ENCODE measurements around the gene GALNT1.

GALNT1 gene

DNA sequence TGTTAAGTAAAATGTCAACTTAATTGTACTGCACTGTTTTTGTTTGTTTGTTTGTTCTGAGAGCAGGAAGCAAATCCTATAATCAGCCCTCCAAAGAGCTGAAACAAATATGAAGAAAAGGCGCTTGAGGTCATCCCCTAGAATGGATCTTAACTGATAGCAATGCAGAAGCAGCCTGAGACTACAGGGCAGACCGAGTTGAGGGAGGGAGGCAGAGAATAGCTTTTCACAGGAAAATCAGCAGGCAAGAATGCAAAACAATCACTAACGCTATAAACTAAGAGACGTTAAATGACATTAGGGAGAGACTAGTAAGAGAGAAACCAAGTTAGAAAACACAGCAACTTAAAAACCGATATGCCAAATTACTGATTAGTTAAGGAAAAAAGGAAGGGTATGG lies 37.2 kb downstream of the GALNT1 start:
- DNase-seq (ENCODE audit: low read depth) = no peak

DNA sequence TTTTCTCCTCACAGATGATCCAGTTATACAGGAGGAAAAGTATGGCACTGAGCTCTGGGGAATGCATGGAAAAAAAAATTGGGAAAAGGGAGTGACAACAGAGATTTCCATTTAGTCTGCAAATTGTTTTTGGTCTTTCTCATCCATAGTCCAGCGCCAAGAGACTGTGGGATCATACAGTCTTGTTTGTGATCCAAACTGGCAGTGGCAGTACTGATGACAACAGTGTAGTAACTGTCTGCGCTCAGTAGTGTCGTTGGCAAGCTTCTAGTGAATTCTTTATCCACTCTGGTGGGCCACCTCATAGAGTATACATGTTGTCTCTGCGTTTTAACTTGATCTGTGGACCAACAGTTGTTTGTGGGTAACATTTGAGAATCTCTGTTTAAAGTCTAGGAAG lies 37.9 kb downstream of the GALNT1 start:
- DNase-seq (ENCODE audit: low read depth) = no peak

DNA sequence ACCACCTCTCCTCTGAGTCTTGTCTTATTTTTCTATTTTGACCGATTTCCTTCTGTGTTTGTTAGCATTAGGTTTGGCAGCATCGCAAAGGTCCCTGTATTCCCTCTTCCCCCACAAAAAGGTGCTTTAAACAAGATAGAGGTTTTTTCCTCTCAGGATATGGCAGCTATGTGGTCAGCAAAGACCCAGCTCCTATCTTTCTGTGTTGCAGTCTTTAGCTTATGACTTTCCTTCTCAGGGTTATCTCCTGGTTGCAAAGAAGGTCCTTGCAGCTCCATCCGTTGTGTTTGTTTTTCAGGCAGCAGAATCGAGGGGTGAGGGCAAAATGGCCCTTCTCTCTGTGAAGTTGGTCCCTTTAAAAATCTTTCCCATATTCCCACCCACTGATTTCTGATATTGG lies 38.4 kb downstream of the GALNT1 start:
- no peak for DNase-seq (ENCODE audit: low read depth)

DNA sequence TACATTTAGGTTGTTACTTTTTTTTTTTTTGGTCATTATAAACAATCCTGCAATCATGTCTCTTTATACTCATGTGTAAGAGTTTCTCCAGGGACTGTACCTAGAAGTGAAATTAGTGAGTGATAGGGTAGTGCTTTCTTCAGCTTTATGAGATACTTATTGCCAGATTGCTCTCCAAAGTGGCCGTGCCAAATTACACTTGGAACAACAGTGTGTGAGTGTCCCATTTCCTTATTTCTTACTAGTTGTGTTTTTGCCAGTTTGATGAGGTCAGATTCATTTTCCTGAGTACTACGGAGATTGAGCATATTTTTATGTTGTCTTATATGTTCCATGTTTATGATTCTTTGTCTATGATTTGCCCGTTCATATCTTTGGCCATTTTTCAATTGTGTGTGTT lies 39.2 kb downstream of the GALNT1 start:
- DNase-seq (ENCODE audit: low read depth) = no peak

DNA sequence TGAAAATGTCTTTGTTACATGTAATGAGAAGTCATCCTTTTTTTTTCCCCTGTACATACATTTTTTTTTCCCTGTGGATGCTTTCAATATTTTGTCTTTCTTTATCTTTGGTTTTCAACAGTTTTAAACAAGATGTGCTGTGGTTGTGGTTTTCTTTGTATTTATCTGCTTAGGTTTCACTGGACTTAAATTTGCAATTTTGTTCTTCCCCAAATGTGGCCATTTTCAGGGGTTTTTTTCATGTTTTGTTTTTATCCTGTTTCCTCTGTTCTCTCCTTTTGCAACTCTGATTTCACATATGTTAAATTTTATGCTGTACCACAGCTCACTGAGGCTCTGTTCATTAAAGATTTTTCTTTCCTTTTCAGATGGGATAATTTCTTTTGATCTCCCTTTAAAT lies 41.7 kb downstream of the GALNT1 start:
- no peak for DNase-seq (ENCODE audit: low read depth)

DNA sequence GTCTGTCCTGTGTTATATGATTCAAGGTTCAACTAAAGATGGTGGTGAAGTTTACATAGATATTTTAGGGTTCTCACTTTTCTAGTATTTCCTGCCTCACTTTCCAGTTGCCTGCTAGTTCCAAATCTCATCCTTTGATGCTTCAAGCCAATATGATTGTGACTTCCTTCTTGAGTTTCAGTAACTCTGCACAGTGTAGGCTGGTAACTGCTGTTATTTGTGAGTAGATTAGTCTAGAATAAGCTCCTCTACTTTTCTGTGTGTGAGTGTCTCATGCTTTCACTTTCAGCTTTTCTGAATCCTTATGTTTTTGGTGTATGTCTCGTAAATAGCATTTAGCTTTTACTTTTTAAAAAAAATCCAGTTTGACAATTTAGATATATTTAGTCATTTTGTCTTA lies 42.6 kb downstream of the GALNT1 start:
- no peak for DNase-seq (ENCODE audit: low read depth)

DNA sequence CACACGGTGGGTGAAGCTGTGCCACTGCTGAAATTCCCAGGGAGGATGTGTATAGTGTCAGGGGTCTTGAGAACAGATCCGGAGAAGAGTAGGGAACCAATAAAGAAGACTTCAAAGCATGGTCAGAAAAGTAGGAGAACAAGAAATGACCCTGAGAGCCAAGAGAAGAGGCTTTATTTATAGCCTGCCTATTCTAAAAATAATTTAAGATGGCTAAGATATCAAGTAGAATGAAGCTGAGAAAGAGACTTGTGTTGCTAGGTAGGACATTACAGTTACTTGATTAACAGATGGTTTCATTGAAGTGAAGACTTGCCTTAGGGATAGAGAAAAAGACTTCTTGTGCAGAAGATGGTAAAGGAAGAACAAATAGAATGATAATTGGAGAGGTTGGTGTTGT lies 43.7 kb downstream of the GALNT1 start:
- DNase-seq (ENCODE audit: low read depth) = no peak

DNA sequence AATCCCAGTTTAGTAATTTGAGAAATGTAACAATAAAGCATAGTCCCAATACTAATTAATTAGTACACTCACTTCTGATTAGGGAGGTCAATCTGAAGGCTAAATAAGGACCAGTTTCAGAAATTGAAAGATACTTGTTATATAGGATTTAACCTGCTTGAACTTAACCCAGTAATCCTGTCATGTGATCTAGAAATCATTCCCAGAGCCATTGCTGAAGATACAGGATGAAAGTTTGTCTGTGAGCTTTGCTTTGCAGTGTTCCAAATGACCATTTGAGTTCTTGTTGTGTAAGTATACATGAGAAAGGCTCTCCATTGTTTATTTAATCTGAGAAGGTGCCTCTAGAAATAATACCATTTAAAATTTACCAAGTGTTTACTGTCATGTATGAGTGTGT lies 52.2 kb downstream of the GALNT1 start:
- no peak for DNase-seq (ENCODE audit: low read depth)

DNA sequence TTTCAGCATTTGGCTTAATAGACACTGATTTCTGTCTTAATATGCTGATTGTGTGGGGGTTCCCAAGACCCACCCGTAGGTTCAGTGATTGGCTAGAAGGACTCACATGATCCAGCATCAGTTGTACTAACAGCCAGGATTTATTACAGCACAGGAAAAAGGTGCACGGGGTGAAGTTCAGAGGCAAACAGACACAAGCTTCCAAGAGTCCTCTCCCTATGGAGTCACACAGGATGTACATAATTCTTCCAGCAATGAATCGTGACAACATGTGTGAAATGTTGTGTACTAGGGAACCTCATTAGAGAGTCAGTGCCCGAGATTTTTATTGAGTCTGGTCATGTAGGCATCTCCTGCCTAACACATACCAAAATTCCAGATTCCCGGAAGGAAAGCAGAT lies 52.8 kb downstream of the GALNT1 start:
- no peak for DNase-seq (ENCODE audit: low read depth)

DNA sequence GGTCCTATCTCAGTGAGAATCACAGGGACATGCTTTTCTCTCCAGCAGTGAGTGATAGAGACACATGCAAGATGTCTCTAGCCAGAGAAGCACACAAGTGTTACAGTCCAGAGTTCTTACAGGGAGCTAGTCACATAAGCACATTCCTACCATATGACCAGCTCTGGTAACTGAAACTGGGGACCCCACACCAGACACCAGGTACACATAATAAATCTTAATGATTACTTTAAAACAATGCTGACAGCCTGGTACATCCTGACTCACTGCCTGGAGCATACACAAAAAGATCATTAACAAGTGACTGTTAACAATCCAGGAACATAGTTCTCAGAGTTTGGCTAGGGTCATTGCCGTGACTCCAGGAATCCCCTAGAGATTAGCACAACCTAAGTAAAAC lies 53.6 kb downstream of the GALNT1 start:
- DNase-seq (ENCODE audit: low read depth) = no peak

DNA sequence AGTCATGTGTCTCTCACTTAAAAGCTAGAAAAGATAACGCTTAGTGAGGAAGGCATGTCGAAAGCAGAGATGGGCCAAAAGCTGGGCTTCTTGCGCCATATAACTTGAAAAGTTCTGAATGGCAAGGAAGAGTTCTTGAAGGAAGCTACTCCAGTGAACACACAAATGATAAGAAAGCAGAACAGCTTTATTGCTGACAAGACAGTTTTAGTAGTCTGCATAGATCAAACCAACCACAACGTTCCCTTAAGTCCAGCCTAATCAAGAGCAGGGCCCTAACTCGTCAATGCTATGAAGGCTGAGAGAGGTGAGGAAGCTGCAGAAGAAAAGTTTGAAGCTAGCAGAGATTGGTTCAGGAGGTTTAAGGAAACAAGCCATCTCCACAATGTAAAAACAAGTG lies 55.7 kb downstream of the GALNT1 start:
- DNase-seq (ENCODE audit: low read depth) = no peak

DNA sequence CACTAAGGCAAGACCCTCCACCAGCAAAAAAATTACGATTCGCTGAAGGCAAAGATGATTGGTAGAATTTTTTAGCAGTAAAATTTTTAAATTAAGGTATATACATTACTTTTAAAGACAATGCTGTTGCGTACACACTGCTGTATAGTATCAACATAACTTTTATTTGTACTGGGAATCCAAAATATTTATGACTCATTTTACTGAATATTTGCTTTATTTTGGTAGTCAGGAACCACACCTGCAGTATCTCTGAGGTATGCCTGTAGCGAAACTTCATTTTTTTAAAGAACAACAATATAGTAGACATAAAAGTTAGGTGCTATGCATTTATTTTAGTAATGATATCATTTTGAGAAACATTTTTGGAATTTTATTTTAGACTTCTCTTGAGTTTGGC lies 57.8 kb downstream of the GALNT1 start:
- no peak for DNase-seq (ENCODE audit: low read depth)

DNA sequence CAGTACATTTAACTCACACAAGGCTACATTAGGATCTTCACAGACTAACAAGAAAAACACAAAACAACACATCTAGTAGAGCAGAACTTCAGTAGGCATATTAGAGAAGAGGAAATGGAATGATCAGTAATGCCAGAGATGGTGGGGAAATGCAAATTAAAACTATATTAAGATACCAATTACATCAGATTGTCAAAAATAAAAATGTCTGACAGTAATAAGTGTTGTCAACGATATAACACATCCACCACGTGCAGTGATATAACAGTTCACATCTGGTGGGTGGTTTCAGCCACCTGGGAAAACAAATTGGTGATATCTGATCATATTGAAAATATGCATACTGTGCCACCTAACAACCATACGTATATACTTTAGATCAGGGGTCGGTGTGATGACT lies 59.9 kb downstream of the GALNT1 start:
- DNase-seq (ENCODE audit: low read depth) = no peak

DNA sequence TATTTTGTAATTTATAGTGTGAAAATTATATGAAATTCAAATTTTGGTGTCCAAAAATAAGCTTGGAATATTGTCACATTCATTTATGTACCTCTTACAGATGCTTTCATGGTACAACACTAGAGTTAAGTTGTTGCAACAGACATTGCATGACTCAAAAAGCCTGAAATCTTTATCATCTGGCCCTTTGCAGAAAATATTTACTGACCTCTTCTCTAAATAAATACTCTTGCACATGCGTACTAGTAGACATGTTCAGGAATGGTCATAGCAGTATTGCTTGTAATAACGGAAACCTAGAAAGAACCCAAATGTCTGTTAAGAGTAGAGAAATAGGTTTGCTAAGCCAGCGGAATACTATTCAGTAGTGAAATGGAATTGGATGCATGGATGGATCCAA lies 60.4 kb downstream of the GALNT1 start:
- no peak for DNase-seq (ENCODE audit: low read depth)

DNA sequence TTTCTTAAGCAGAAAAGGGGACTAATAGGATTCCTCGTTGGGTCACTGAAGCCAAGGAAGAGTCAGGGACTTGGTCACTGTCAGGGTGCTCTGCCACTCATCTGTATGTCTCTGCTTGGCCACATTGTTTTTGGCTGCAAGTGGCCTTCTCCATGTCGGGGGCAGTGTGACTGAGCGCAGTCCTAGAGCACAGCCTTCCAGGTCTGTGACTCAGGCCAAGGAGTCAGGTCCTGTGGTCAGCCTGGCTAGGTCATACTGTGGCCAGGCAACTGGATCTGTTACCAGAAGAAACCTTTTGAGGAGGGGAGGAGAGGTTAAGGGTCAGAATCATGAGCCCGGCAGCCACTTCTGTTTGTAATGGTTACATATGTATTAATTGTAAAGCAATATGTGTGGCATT lies 61.3 kb downstream of the GALNT1 start:
- no peak for DNase-seq (ENCODE audit: low read depth)

DNA sequence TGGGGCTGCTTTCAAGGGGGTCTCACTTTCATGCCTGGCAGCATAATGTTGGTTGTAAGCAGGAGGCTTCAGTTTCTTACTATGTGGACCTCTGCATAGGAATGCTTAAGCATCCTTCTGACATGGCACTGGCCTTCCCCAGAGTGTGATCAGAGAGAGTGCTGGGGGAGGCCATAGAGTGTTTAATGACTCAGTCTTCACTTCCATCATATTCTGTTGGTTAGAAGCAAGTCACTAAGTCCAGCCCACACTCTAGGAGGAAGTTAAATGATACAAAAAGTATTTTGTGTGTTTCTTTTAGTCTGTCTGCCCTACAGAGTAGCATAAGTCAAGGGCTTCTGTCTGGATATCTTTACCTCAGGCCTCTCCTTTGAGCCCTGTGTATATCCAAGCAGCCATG lies 64.9 kb downstream of the GALNT1 start:
- no peak for DNase-seq (ENCODE audit: low read depth)

DNA sequence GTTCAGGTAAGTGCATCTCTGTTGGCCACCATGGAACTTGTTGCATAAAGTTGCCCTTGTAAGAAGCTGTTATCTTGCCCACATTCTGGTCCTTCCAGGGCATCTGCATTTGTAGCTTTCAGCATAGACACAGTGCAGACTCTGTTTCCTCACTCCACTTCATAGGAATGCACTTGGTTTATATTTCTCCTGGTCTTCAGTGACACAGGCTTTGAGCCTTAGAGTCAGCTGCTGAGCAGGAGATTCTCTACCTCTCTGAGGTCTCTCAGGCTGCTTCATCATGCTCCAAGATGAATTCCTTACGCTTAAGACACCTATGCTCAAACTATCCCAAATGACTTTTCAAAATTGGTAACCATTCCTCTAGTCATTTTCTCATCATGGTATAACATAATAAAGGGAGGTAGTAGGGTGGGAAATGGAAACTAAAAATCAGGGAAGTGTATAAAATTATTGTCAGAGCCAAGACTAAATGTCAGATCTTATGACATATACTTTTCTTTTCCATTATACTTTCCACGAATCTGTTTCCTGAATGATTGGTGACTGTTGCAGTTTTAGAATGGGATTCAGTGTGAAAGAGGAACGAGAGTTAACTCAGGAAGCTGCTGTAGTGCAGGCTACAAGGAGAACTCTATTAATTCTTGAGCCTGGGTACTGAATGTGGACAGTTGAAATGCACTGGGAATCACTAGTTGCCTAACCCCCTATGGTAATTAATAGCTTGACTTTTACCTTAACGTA lies 72.0 kb downstream of the GALNT1 start:
- DNase-seq (ENCODE audit: low read depth) = no peak

DNA sequence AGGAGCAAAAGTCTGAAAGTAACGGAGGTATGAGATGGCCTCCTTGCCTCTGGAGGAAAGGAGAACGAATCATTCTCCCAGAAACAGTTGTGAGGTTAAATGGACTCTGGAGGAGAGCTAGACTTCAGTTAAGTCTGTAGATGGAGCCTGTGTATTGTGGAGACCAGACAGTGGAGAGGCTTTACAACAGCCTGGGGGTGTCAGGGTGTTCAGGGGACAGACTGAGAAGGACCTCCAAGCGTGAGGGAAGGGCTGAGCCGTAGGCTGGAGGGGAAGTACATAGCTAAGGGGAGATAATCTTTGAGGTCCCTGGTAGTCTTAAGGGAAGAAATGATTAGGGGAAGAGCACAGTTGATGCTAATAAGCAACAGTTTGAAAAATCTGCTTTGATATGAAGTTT lies 76.6 kb downstream of the GALNT1 start:
- DNase-seq (ENCODE audit: low read depth) = no peak

DNA sequence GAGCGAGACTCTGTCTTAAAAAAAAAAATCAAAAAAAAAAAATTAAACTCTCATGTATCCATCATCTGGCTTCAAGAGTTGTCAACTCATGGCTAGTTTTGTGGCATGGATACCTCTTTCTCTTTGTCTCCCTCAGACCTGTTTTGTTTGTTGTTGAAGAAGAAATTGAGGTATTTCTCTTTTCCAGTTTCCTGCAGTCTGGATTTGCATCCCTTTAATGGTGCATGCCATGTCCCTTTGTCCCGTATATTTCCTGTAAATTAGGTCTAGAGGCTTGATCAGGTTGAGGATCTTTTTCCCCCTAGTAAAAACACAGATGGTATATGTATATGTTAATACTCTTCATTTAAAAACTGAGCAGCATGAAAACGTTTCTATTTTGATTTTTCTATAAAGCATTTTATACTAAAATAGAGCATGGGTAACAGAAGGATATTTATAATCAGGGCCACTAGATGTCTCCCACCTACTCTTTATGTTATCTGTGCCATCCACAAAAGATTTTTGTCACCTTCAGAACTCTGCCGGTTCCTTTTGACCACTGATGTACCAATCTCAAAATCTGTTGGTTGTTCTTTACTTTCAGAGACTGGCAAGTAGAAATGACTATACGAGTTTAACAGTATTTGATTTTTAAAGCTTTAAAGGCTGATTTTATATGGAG lies 80.1 kb downstream of the GALNT1 start:
- DNase-seq (ENCODE audit: low read depth) = no peak

DNA sequence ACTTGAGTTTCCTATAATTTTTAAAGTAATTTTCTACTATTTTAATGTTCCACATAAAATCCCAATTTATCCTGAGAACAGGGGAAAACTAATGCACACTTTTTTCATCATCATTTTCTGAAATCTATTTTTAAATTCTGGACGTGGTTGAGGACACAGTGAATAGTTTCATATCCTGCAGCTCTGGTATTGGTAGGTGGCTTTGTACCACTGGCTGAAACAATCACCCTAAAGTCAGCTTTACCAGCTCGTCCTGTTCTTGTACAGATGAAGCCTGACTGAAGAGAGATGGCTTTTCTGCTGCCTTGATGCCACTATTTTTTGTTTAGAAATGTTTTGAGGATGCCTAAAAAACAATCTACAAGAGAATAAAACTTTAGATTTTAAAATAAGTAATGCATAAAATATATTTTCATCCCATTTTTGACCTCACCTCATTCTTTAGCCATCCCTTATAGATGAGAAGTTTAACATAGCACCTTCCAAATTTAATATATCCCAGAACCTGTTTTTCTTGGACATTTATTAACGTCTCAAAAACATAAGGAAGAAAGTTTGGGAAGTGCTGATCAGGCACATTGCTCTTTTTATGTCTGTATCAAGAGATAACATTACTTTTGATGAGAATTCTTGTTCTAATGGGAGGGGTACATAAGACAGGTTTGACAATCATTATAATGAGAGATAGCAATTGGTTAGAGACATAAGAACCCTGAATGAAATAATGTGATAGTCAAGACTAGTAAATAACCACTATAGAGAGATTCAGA lies 80.9 kb downstream of the GALNT1 start:
- no peak for DNase-seq (ENCODE audit: low read depth)

DNA sequence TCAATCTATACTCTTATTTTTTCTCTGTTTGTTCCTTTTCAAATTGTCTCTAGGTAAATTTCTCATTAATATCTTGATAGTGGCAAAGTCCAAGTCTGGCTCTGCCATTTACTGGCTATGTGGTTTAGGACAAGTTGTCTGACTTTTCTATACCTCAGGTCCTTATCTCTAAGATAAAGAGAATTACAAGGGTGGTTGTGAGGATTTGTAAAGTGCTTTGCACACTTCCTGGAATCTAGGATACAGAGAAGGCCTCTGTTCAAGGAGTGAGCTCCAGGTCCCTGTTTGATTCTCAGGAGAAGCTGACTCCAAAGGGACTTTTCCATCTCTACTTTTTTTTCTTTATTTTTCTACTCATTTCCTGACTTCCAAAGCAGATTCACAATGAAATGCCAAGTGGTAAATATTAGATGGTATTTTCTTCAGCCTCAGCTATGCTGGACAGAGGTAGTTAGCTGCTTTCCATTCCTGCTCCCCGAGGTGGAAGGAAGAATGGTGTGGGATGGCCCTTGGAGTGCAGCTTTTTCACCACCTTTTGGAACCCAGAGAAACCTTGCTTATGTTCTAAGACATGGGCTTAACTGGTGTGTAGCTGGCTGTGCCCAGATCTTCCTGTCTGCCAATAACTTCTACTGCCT lies 90.5 kb downstream of the GALNT1 start:
- DNase-seq (ENCODE audit: low read depth) = no peak

DNA sequence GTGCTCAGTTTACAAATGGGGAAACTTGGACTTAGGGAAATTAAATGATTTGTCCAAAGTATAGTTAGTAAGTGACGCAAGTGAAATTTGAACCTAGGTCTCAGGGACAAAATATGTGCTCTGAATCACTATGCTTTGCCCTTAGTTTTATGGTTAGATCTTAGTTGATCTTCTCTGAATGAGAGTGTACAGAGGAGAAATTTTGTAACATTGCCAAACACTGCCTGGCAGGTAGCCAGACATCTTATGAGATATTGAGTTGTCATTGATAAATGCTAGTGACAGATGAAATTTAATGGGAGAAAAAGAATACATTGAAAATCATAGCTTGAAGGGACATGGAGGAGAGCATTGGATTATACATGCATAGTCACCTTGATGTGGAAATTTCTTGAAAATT lies 91.4 kb downstream of the GALNT1 start:
- DNase-seq (ENCODE audit: low read depth) = no peak

DNA sequence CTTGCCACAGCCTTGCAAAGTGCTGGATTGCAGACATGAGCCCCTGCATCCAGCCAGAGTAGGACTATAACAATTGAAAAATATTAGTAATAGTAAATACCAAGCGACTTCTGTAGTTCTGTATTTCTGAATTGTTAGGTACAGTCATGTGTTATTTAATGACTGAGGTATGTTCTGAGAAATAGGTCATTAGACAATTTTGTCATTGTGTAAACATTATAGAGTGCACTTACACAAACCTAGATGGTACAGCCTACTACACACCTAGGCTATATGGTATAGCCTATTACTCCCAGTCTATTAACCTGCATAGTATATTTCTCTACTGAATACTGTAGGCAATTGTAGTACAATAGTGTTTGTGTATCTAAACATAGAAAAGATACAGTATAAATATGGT lies 92.1 kb downstream of the GALNT1 start:
- DNase-seq (ENCODE audit: low read depth) = no peak

Data from activated T-helper 9 cell treated with anti-CD3 and anti-CD28 coated beads, Interleukin-2, amount 50 U/mL, for 16 hours (primary cell).